CD4-positive, alpha-beta T cell treated with Interferon gamma for 1 hour (primary cell): ENCODE data around the gene RPN2.
"Not testable (repeated sequence)": the region's sequence is repeated elsewhere in the genome, so short reads cannot be mapped to it uniquely, and the experiment has no call there.

Experiments used
- DNase-seq: peaks from one replicate; pipeline ENCODE4 v3.0.0-alpha.2; 2020

The RPN2 gene

GRCh38 chr20:37178839-37179682 is at the start of gene RPN2, which contains the start of gene MROH8:
TSS of gene RPN2 (plus strand) at chr20:37179330. CDS start at chr20:37179357, 27 bp downstream.
TSS of gene MROH8 (minus strand) at chr20:37179548.
- peak; percentile 92 for DNase-seq

GRCh38 chr20:37131486-37131885 is 47.6 kb upstream of the RPN2 start:
- no peak for DNase-seq

- DNase-seq: no peak
Observed at GRCh38 chr20:37133952-37134351, 45.2 kb upstream of the RPN2 start.

- no peak for DNase-seq
Observed at GRCh38 chr20:37137547-37137946, 41.6 kb upstream of the RPN2 start.

- DNase-seq: no peak
Observed at GRCh38 chr20:37142708-37143107, 36.4 kb upstream of the RPN2 start.

GRCh38 chr20:37144856-37145404 is 34.2 kb upstream of the RPN2 start:
- DNase-seq: no peak

- DNase-seq: no peak
Observed at GRCh38 chr20:37147250-37147649, 31.9 kb upstream of the RPN2 start.

- DNase-seq: not testable (repeated sequence)
Observed at GRCh38 chr20:37150864-37151263, 28.3 kb upstream of the RPN2 start.

- no peak for DNase-seq
Observed at GRCh38 chr20:37151529-37151928, 27.6 kb upstream of the RPN2 start.

- DNase-seq: no peak
Observed at GRCh38 chr20:37152284-37152683, 26.8 kb upstream of the RPN2 start.

GRCh38 chr20:37154684-37155298 is 24.3 kb upstream of the RPN2 start:
- DNase-seq: no peak

GRCh38 chr20:37155987-37156386 is 23.1 kb upstream of the RPN2 start:
- no peak for DNase-seq

GRCh38 chr20:37158248-37158647 is 20.9 kb upstream of the RPN2 start:
- no peak for DNase-seq

GRCh38 chr20:37160683-37161082 is 18.4 kb upstream of the RPN2 start:
- no peak for DNase-seq

GRCh38 chr20:37161830-37162549 is 17.1 kb upstream of the RPN2 start:
- no peak for DNase-seq

- DNase-seq: no peak
Observed at GRCh38 chr20:37162646-37163045, 16.5 kb upstream of the RPN2 start.

- no peak for DNase-seq
Observed at GRCh38 chr20:37163832-37164554, 15.1 kb upstream of the RPN2 start.

- DNase-seq: no peak
Observed at GRCh38 chr20:37165031-37165430, 14.1 kb upstream of the RPN2 start.

- no peak for DNase-seq
Observed at GRCh38 chr20:37166867-37167266, 12.3 kb upstream of the RPN2 start.

- no peak for DNase-seq
Observed at GRCh38 chr20:37172836-37173235, 6.3 kb upstream of the RPN2 start.

- DNase-seq: no peak
Observed at GRCh38 chr20:37179683-37180524, 774 bp downstream of the RPN2 start.

- DNase-seq: no peak
Observed at GRCh38 chr20:37185686-37186085, 6.6 kb downstream of the RPN2 start.
